ENCODE results near the gene GSTM1. TPM values are rescaled to one million over a fixed set of nuclear protein-coding genes. Genes with fewer than 3 reads are reported as not detected.

Gene GSTM1
- 10.8 and 18.5 TPM in 2 replicates for total RNA-seq

DNA sequence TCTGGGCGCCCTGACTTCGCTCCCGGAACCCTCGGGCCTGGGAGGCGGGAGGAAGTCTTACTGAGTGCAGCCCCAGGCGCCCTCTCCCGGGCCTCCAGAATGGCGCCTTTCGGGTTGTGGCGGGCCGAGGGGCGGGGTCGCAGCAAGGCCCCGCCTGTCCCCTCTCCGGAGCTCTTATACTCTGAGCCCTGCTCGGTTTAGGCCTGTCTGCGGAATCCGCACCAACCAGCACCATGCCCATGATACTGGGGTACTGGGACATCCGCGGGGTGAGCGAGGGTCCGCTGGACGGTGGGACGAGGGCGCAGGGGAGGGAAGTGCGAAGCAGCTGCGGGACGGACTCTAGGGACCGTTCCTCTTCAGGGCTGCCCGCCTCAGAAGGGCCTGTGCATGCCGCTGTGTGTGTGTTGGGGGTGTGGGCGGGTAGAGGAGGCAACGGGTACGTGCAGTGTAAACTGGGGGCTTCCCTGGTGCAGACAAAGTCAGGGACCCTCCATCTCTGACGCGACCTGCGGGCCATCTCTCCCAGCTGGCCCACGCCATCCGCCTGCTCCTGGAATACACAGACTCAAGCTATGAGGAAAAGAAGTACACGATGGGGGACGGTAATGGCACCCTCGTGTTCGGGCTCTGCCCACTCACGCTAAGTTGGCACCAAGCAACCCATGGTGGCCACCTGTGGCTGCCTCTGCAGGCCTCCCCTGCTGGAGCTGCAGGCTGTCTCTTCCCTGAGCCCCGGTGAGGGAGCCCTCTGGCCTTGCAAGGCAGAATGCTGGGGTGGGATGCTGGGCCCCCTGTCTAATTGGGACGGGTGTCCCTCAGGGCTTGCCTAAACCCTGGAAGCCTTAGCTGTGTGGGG lies at the start of gene GSTM1:
Gene GSTM1 (plus strand): TSS at position 177 of the 859 bp plus-strand sequence. CDS start 57 bp downstream, at position 234.

DNA sequence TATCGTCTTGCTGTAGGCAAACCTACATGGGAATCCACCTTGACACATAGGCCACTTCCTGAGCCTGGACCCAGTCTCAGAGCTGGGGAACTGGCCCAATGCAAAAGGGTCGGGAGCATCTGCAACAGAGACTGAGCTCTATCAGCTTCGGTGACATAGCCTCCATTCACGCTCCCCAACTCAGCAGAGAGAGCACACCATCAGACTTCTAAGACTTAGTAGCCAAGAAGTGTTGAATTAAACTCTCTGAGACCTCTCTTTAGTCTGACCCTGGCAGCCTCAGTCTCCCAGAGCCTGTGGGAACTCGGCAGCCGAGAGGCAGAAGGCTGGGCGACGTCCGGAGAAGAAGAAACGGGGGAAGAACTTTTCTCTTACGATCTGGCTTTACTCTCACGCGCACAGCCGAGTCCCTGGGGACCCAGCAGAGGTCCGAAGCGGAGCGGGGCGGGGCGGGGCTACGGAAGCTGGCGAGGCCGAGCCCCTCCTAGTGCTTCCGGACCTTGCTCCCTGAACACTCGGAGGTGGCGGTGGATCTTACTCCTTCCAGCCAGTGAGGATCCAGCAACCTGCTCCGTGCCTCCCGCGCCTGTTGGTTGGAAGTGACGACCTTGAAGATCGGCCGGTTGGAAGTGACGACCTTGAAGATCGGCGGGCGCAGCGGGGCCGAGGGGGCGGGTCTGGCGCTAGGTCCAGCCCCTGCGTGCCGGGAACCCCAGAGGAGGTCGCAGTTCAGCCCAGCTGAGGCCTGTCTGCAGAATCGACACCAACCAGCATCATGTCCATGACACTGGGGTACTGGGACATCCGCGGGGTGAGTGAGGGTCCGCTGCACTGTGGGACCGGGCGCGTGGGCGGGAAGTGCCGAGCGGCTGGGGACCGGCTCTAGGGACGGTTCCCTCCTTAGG lies 31.8 kb upstream of the GSTM1 start, which contains the start of gene GSTM4:
Gene GSTM4 (plus strand): TSS at position 485 of the 905 bp plus-strand sequence. CDS start 291 bp downstream, at position 776.

GRCh38 chr1:109667452-109668122 lies 20.0 kb upstream of the GSTM1 start, which contains the start of gene GSTM2:
Gene GSTM2 (plus strand): TSS chr1:109668057. CDS start chr1:109668116, 59 bp downstream.

DNA sequence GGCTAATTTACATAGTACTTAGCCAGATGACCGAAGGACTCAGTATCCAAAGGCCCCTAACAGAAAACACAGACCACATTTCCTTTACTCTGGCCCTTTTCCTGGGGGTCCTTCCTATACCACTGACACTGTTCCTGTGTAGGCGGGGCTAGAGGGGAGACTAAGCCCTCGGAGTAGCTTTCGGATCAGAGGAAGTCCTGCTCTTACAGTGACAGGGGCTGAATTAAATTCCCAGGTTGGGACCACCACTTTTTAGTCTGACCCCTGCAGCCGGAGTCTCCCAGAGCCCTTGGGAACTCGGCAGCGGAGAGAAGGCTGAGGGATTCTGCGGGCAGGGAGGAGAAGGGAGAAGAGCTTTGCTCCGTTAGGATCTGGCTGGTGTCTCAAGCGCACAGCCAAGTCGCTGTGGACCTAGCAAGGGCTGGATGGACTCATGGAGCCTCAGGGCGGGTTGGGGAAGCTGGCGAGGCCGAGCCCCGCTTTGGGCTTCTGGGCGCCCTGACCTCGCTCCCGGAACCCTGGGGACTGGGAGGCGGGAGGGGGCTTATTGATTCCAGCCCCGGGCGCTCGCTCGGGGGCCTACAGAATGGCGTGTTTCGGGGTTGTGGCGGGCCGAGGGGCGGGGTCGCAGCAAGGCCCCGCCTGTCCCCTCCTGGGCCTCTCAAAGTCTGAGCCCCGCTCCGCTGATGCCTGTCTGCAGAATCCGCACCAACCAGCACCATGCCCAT lies 24.1 kb downstream of the GSTM1 start, which contains the start of gene GSTM5:
Gene GSTM5 (plus strand): TSS at position 659 of the 728 bp plus-strand sequence. CDS start 62 bp downstream, at position 721.

GRCh38 chr1:109740615-109741373 lies 53.2 kb downstream of the GSTM1 start, which contains the start of gene GSTM3:
Gene GSTM3 (minus strand): TSS chr1:109741038. CDS start chr1:109740287, 751 bp downstream.

Other genes with a start within 250 kb of the GSTM1 start
- not detected in 2 replicates for gene SYPL2, start 221.3 kb upstream of the GSTM1 start, total RNA-seq
- gene ATXN7L2, start 203.9 kb upstream of the GSTM1 start, total RNA-seq: 3.2 and 4.6 TPM in 2 replicates
- gene CYB561D1, start 193.7 kb upstream of the GSTM1 start, total RNA-seq: 3.7 and 10.0 TPM in 2 replicates
- 0.19 and 0.56 TPM in 2 replicates for gene AMIGO1, start 178.1 kb upstream of the GSTM1 start, total RNA-seq
- not detected in 2 replicates for gene GPR61, start 147.9 kb upstream of the GSTM1 start, total RNA-seq
- 8.7 and 11.4 TPM in 2 replicates for gene GNAI3, start 139.2 kb upstream of the GSTM1 start, total RNA-seq
- 0.14 and 0.21 TPM in 2 replicates for gene GNAT2, start 68.2 kb upstream of the GSTM1 start, total RNA-seq
- gene AMPD2, start 68.0 kb upstream of the GSTM1 start, total RNA-seq: 40.7 and 46.2 TPM in 2 replicates
- gene GSTM4, start 31.7 kb upstream of the GSTM1 start, total RNA-seq: 5.1 and 8.5 TPM in 2 replicates
- 4.6 and 5.8 TPM in 2 replicates for gene GSTM2, start 19.8 kb upstream of the GSTM1 start, total RNA-seq
- gene GSTM5, start 24.4 kb downstream of the GSTM1 start, total RNA-seq: not detected in 2 replicates
- gene GSTM3, start 53.2 kb downstream of the GSTM1 start, total RNA-seq: 30.6 and 61.5 TPM in 2 replicates
- not detected in 2 replicates for gene EPS8L3, start 76.1 kb downstream of the GSTM1 start, total RNA-seq
- gene CSF1, start 223.0 kb downstream of the GSTM1 start, total RNA-seq: 4.2 and 4.9 TPM in 2 replicates